Body of pancreas (tissue), 4 donors: ENCODE results near the gene STX17.

ENCODE experiments used
- CTCF ChIP-seq, 7 experiments: fragments of 450-650 bp in 4 of 7; fragments of 200-600 bp in 3 of 7; sonication (generic) in 3 of 7; IDR thresholded peaks; one replicate each; pipeline ENCODE4 v1.5.1; 2016 to 2019; ENCODE audit warnings: antibody characterized with exemption in 7 of 7
- POLR2A ChIP-seq, 3 donors: fragments of 450-650 bp; IDR thresholded peaks; one replicate each; pipeline ENCODE4 v1.6.1; 2016; ENCODE audit warnings: antibody characterized with exemption in 3 of 3, mild to moderate bottlenecking in 2 of 3

GRCh38 chr9:99964336-99964735 is 57.9 kb downstream of the STX17 start:
- no peak for TF ChIP-seq POLR2A (IDR thresholded peaks at IDR 0.05)
- no peak for TF ChIP-seq CTCF (IDR thresholded peaks at IDR 0.05)
